NCI-H460 (cell line): Measurements from ENCODE around the gene TEX29. TPM values are rescaled to one million over a fixed set of nuclear protein-coding genes. Genes with fewer than 3 reads are reported as not detected.

Source experiments
- DNase-seq: peaks from one replicate; pipeline ENCODE4 v3.0.0-alpha.2; 2016; ENCODE audit warnings: low read depth; ENCODE audit errors: extremely low read depth
- polyA plus RNA-seq: library from polyadenylated mRNA; depleted of rRNA; stranded (reverse); fragments of >200 nt; gene quantifications from 2 replicates; pipeline ENCODE4 v1.2.3, GENCODE V29; 2014; cell fraction: nucleus; rRNA removed
- total RNA-seq: library from RNA; depleted of rRNA; stranded (reverse); fragments of >200 nt; shearing (Covaris generic); gene quantifications from 2 replicates; pipeline ENCODE4 v1.2.3, GENCODE V29; 2014; rRNA removed

Gene TEX29
- total RNA-seq = not detected in 2 replicates
- not detected in 2 replicates for polyA plus RNA-seq

- DNase-seq = no peak
Observed at GRCh38 chr13:111319998-111320911, at the start of gene TEX29. Gene TEX29 (plus strand): TSS chr13:111320642. CDS start chr13:111320891, 249 bp downstream.

GRCh38 chr13:111270765-111271698 is 49.4 kb upstream of the TEX29 start:
- DNase-seq = no peak

GRCh38 chr13:111272117-111272516 is 48.3 kb upstream of the TEX29 start:
- no peak for DNase-seq

DNA sequence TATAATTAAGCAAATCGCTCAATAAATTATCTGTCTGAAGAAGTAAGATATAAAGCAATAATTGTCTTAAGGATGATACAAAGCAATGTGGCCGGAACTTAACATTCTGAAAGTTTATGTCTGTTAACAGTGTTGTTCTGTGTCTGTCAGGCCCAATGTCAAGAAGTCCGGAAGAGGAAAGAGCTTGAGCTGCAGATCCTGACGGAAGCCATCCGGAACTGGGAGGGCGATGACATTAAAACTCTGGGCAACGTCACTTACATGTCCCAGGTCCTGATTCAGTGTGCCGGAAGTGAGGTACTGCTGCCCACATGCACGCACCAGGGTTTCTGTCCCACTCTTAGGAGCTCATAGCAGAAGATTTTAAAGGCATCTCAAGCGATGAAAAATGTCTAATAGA is 45.1 kb upstream of the TEX29 start:
- no peak for DNase-seq

GRCh38 chr13:111275995-111276618 is 44.3 kb upstream of the TEX29 start:
- DNase-seq = no peak

GRCh38 chr13:111278258-111278657 is 42.2 kb upstream of the TEX29 start:
- DNase-seq = no peak

DNA sequence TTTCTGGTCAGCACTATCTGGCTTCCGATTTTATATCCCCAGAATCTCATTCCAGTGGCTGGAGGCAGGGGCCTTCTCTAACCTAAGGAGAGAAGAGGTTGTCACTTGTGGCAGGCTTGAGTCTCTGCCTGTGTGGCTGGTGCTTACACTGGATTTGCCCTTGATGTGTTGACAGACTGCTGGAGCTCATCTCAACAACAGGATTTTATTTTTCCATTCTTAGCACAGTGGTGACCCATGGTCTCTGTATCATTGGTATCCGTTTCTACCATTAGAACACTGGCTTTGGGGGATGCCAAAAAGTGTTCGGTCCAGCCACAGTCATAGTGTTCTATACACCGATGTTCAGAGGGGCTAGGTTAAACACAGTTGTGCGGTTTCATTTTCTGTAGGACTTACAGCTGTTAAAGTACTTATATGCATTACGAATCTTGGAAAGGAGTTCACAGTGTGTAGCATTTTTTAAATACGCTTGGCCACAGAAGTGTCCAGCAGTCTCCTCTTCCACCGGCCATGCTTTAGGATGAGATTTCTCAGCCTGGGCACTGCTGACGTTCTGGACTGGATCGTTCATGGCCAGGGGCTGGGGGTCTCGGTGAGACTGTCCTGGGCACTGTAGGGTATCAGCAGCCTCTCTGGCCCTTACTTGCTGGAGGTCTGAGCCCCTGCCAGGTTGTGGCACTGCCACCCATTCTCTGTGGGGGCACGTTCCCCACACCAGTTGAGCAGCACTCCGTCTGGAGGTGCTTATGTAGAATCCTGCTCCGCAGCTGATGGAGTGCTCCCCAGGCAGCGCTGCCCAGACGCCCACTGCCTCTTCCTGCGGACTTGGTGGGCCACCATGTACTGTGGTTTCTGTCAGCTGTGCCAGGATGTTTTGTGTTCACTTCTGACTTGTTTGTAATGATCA is 41.4 kb upstream of the TEX29 start:
- no peak for DNase-seq

DNA sequence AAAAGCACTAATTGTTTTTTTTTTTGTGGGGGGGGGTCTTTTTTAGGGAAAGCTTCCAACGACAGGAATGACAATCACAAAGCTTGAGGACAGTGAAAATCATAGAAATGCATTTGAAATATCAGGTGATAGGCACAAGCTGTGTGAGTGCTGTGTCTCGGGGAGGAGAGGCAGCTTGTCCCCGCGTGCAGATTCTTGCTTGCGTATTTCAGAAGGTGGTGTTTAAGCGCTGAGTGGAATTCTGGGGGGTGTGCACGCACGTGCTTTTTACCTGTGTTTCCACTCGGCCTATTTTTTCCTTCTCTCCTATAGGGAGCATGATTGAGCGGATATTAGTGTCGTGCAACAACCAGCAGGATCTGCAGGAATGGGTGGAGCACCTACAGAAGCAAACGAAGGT is 40.2 kb upstream of the TEX29 start:
- DNase-seq = no peak

DNA sequence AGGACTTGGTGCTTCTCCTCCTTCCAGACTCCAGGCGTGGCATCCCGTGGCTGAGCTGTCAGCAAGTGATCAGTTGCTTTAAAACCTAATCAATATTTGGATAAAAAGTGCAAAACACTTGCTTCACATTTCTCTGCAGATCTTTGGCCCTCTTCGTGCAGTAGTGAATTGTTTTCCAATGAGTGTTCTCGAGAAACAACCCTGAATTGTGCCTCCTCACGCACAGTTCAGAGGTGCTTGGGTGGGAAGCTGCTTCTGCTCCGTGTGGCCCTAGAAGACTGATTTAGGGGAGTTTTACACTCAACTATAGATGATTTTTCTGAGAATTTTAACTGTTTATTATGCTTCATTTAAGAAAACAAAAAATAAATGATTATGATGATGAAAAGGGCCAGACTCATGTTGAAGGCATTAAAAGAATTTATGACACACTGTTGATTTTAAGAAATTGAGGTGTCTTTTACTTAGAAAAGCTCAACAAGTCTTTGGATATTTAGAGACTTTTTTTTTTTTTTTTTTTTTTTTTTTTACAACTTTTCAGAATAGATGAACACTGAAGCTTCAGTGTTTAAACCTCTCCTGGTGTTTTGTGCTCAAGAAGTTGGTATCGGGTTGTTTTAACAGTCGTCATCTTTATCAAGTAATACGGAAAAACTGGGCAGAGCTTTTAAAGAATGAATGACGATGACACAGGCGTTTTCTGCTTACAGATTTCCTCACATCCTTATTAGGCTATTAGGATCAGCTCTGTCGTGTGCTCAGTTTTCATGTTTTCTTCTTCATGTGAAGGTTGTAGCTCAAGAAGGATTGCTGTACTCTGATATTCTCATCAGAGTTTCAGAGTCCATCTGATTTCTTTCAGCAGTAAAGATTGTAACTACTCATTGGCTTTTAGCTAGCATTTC is 39.5 kb upstream of the TEX29 start:
- DNase-seq = no peak

- DNase-seq = no peak
Observed at GRCh38 chr13:111281751-111282311, 38.6 kb upstream of the TEX29 start.

DNA sequence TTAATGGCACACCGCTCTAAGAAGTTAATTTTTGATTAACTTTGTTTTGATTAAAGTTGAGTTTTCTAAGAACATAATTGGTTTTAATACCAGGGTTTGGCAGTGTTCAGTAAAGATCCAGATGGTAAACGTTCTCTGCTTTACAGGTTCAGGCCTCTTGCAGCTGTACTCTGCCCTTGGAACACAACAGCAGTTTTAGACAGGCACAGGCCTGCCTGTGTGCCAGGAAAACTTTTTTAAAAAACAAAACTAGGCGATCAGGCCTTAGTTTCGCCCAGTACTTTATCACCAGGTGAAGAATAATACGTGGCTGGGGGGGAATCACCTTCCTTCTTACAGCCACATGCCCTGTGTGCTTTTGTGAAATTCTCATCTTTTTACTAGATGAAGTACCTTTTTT is 38.0 kb upstream of the TEX29 start:
- DNase-seq = no peak

DNA sequence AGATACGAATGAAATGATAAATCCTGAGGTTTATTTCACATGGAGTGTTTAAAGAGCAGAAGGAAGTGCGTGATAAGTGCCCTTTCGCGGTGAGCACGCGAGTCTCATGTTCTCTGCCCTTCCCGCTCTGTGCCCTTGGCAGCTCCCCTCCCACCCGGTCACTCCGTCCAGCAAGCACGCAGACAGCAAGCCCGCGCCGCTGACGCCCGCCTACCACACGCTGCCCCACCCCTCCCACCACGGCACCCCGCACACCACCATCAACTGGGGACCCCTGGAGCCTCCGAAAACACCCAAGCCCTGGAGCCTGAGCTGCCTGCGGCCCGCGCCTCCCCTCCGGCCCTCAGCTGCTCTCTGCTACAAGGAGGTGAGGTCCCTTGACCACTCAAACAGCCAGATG is 37.4 kb upstream of the TEX29 start:
- no peak for DNase-seq

DNA sequence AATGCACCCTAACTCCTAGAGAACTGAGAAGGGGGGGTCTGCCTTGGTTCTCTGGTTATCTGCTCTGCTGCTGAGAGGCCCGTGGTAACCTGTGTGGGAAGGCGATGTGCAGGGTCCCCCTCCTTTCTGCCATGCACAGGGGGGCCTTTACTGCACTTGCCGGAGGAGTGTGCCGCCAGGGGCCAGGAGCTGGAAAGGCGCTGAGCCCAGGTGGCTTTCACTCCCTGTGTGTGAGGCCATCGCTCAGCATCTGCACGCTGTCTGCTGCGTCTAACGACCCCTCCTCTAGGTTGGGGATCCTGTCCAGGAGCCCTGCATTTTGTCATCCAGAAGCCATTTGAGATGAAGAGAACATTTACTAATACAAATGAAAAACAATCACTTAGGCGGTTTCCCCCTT is 37.0 kb upstream of the TEX29 start:
- no peak for DNase-seq

- no peak for DNase-seq
Observed at GRCh38 chr13:111283991-111284390, 36.5 kb upstream of the TEX29 start.

- no peak for DNase-seq
Observed at GRCh38 chr13:111284565-111284964, 35.9 kb upstream of the TEX29 start.

GRCh38 chr13:111286162-111286561 is 34.3 kb upstream of the TEX29 start:
- no peak for DNase-seq

DNA sequence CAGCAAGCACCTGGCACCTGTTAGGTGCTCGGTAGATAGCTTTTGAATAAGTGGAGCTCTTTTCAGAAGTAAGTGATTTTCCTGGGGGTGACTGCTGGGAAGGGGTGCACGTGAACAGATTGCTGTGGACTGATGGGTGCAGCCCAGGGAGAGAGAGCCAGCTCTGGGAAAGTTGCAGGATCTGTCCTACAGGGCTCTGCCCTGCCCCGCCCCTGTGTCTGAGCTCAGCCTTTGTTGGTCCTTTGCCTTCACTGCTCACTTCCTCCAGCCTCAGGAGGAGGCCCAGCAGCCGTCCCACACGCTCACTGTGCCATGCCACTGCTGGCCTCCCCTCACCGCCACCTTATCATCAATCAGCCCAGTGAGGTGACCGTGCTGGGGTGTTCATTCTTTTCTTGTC is 33.7 kb upstream of the TEX29 start:
- no peak for DNase-seq

GRCh38 chr13:111287201-111287600 is 33.2 kb upstream of the TEX29 start:
- DNase-seq = no peak
